Activated gamma-delta T cell treated with anti-CD3 and anti-CD28 coated beads, Interleukin-2, amount 50 U/mL, for 16 hours (primary cell): ENCODE measurements around the gene PEA15.

ENCODE experiments used
- DNase-seq: peaks from one replicate; pipeline ENCODE4 v3.0.0-alpha.2; 2020; ENCODE audit warnings: low read depth

Gene PEA15

GRCh38 chr1:160205242-160206035 lies at the start of gene PEA15:
PEA15 (plus strand) TSS chr1:160205384; CDS start chr1:160211545, 6,161 bp downstream.
- DNase-seq, result peak; percentile 53

GRCh38 chr1:160156361-160156760 lies 48.8 kb upstream of the PEA15 start:
- DNase-seq, result no peak

GRCh38 chr1:160157174-160157573 lies 48.0 kb upstream of the PEA15 start:
- DNase-seq, result no peak

- no peak for DNase-seq
These were observed 47.2 kb upstream of the PEA15 start for GRCh38 chr1:160158031-160158430.

GRCh38 chr1:160158534-160158933 lies 46.6 kb upstream of the PEA15 start:
- DNase-seq, result no peak

GRCh38 chr1:160159846-160160245 lies 45.3 kb upstream of the PEA15 start:
- DNase-seq, result no peak

GRCh38 chr1:160161965-160162705 lies 43.0 kb upstream of the PEA15 start:
- DNase-seq, result no peak

- DNase-seq, result no peak
These were observed 42.3 kb upstream of the PEA15 start for GRCh38 chr1:160162931-160163330.

GRCh38 chr1:160163615-160164014 lies 41.6 kb upstream of the PEA15 start:
- DNase-seq, result no peak

- no peak for DNase-seq
These were observed 41.1 kb upstream of the PEA15 start for GRCh38 chr1:160164121-160164520.

GRCh38 chr1:160166166-160166868 lies 38.9 kb upstream of the PEA15 start:
- DNase-seq, result no peak

GRCh38 chr1:160167056-160167455 lies 38.1 kb upstream of the PEA15 start:
- DNase-seq, result no peak

- no peak for DNase-seq
These were observed 37.6 kb upstream of the PEA15 start for GRCh38 chr1:160167580-160167979.

GRCh38 chr1:160168016-160168415 lies 37.2 kb upstream of the PEA15 start:
- DNase-seq, result no peak

- DNase-seq, result no peak
These were observed 36.4 kb upstream of the PEA15 start for GRCh38 chr1:160168609-160169369.

GRCh38 chr1:160169553-160170399 lies 35.4 kb upstream of the PEA15 start:
- DNase-seq, result no peak

GRCh38 chr1:160171354-160171753 lies 33.8 kb upstream of the PEA15 start:
- DNase-seq, result no peak

GRCh38 chr1:160171980-160172379 lies 33.2 kb upstream of the PEA15 start:
- DNase-seq, result no peak

- DNase-seq, result no peak
These were observed 28.0 kb upstream of the PEA15 start for GRCh38 chr1:160177231-160177630.

- DNase-seq, result no peak
These were observed 27.5 kb upstream of the PEA15 start for GRCh38 chr1:160177667-160178066.

- no peak for DNase-seq
These were observed 26.5 kb upstream of the PEA15 start for GRCh38 chr1:160178731-160179130.
